GM03348 (cell line): ENCODE results near the gene LARP6.

Source experiments
- DNase-seq: peaks from one replicate; pipeline ENCODE4 v3.0.0; 2012; ENCODE audit warnings: low spot score

The LARP6 gene

GRCh38 chr15:70794596-70795310 lies 59.2 kb downstream of the LARP6 start:
- peak; percentile 44 for DNase-seq

- DNase-seq: no peak
Measured at GRCh38 chr15:70793694-70794093, 60.3 kb downstream of the LARP6 start.

- DNase-seq: peak; percentile 53
Measured at GRCh38 chr15:70792171-70792573, 61.8 kb downstream of the LARP6 start.

- DNase-seq: no peak
Measured at GRCh38 chr15:70791259-70791658, 62.7 kb downstream of the LARP6 start.

GRCh38 chr15:70789213-70789612 lies 64.7 kb downstream of the LARP6 start:
- no peak for DNase-seq

- peak; percentile 61 for DNase-seq
Measured at GRCh38 chr15:70788114-70789049, 65.6 kb downstream of the LARP6 start.

- no peak for DNase-seq
Measured at GRCh38 chr15:70786996-70787395, 67.0 kb downstream of the LARP6 start.

GRCh38 chr15:70783610-70784022 lies 70.3 kb downstream of the LARP6 start:
- DNase-seq: peak; percentile 20

GRCh38 chr15:70783041-70783440 lies 70.9 kb downstream of the LARP6 start:
- no peak for DNase-seq

- DNase-seq: no peak
Measured at GRCh38 chr15:70781236-70781635, 72.7 kb downstream of the LARP6 start.
